ENCODE measurements around the gene C21orf91. TPM values are rescaled to one million over a fixed set of nuclear protein-coding genes. Genes with fewer than 3 reads are reported as not detected.

The C21orf91 gene
- total RNA-seq, 1 experiment from 2014 or later: 23.7 TPM

DNA sequence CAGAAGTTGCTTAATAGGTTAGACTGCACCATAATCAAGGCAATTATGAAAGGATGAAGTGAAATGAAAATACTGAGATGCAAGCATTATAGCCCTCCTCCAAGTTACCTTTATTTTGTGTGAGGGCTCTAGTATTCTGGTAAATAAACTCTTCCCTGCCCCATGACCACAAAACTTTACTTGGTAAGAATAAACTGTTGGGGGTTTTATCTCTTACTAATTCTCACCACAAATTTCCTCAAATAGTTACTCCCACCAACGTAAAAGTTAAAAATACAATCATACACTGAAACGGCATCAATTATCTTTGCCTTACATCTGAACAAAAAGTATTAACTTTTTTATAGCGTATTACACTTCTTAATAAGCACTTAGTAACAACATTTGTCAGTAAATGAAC lies 29.5 kb downstream of the C21orf91 start:
- DNase-seq: no peak
- Histone ChIP-seq H3K27me3 (no peaks in the 10 kb centered on the region), H3K9me3 (replicated peaks) (no peaks in the 10 kb centered on the region), H3K27ac (no peak overlapping the region), H3K4me1 (no peaks in the 10 kb centered on the region), H3K4me3 (no peak overlapping the region), H3K36me3 (peaks cover 38% of the 10 kb centered on the region)

DNA sequence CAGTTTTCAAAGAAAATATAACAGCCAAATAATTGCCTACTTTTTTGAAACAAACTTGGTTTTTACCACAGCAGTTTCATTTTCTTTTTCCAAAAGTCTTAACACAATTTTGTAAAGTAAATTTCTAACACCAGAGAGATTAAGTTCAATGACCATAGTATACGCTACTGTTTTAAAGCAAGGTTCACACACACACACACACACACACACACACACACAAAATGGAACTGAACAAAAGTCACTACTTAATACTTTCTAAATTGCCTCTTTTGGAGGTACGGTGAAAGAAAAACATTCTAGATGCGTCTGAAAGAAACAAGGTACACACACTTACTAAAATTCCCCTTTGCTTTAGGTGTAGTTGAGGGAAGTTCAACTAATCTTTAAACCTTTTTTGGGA lies 30.1 kb downstream of the C21orf91 start:
- H3K36me3 ChIP-seq: peaks cover 33% of the 10 kb centered on the region
- no peak for DNase-seq
- H3K27ac ChIP-seq: no peak overlapping the region
- no peak overlapping the region for H3K4me3 ChIP-seq
- no peaks in the 10 kb centered on the region for H3K9me3 ChIP-seq (replicated peaks)
- H3K4me1 ChIP-seq: no peaks in the 10 kb centered on the region
- no peaks in the 10 kb centered on the region for H3K27me3 ChIP-seq

DNA sequence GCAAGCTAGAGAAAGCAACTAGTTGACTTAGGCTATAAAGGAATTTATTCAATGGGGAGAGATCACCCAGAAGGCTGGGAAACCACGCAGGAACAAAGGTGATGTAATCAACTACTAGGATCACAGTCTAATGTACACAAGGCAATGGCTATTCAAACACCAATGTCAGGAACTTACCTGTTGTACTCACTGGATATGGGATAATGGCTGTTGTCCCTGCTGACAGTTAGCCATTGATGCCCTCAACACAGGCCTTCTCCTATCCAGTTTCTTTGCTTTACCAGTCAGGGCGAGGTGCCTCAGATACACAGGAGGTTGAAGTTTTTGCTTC lies 32.3 kb downstream of the C21orf91 start:
- peaks cover 18% of the 10 kb centered on the region for H3K36me3 ChIP-seq
- H3K4me1 ChIP-seq: no peaks in the 10 kb centered on the region
- no peak overlapping the region for H3K4me3 ChIP-seq
- no peaks in the 10 kb centered on the region for H3K27me3 ChIP-seq
- no peaks in the 10 kb centered on the region for H3K9me3 ChIP-seq (replicated peaks)
- no peak overlapping the region for H3K27ac ChIP-seq
- no peak for DNase-seq

GRCh38 chr21:17786071-17786850 lies 32.9 kb downstream of the C21orf91 start:
- no peaks in the 10 kb centered on the region for H3K9me3 ChIP-seq (replicated peaks)
- no peaks in the 10 kb centered on the region for H3K4me1 ChIP-seq
- H3K27me3 ChIP-seq: no peaks in the 10 kb centered on the region
- H3K36me3 ChIP-seq: peaks cover 16% of the 10 kb centered on the region
- no peak overlapping the region for H3K4me3 ChIP-seq
- DNase-seq: no peak
- no peak overlapping the region for H3K27ac ChIP-seq

GRCh38 chr21:17785403-17785788 lies 33.8 kb downstream of the C21orf91 start:
- Histone ChIP-seq H3K9me3 (replicated peaks) (no peaks in the 10 kb centered on the region), H3K4me3 (no peak overlapping the region), H3K36me3 (peaks cover 16% of the 10 kb centered on the region), H3K27ac (no peak overlapping the region), H3K27me3 (no peaks in the 10 kb centered on the region), H3K4me1 (no peaks in the 10 kb centered on the region)
- no peak for DNase-seq

GRCh38 chr21:17784604-17785402 lies 34.4 kb downstream of the C21orf91 start:
- no peak for DNase-seq
- Histone ChIP-seq H3K9me3 (replicated peaks) (no peaks in the 10 kb centered on the region), H3K36me3 (peaks cover 16% of the 10 kb centered on the region), H3K4me1 (no peaks in the 10 kb centered on the region), H3K27ac (no peak overlapping the region), H3K27me3 (no peaks in the 10 kb centered on the region), H3K4me3 (no peak overlapping the region)

- Histone ChIP-seq H3K27me3 (no peaks in the 10 kb centered on the region), H3K36me3 (peaks cover 16% of the 10 kb centered on the region), H3K27ac (no peak overlapping the region), H3K4me1 (no peaks in the 10 kb centered on the region), H3K9me3 (replicated peaks) (no peaks in the 10 kb centered on the region), H3K4me3 (no peak overlapping the region)
- no peak for DNase-seq
Observed at GRCh38 chr21:17784180-17784598, 35.0 kb downstream of the C21orf91 start.

GRCh38 chr21:17783481-17784179 lies 35.5 kb downstream of the C21orf91 start:
- Histone ChIP-seq H3K4me3 (no peak overlapping the region), H3K27me3 (no peaks in the 10 kb centered on the region), H3K4me1 (no peaks in the 10 kb centered on the region), H3K27ac (no peak overlapping the region), H3K9me3 (replicated peaks) (no peaks in the 10 kb centered on the region), H3K36me3 (peaks cover 16% of the 10 kb centered on the region)
- DNase-seq: no peak

DNA sequence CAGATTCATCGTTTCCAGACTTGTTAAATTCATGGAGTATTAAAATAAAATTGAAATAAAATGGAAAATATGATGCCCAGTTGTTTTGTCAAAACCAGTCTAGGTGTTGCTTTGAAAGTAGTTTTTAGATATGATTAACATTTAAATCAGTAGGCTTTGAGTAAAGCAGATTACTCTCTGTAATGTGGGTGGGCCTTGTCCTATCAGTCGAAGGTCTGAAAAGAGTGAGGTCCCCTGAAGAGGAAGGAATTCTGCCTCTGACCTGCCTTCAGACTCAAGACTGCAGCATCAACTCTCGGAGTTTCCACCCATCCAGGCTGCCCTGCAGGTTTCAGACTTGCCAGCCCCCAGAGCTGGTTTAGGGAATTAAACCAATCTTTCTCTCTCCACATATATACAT lies 36.2 kb downstream of the C21orf91 start:
- no peak overlapping the region for H3K27ac ChIP-seq
- H3K4me1 ChIP-seq: no peaks in the 10 kb centered on the region
- no peak overlapping the region for H3K4me3 ChIP-seq
- H3K36me3 ChIP-seq: peaks cover 16% of the 10 kb centered on the region
- H3K9me3 ChIP-seq (replicated peaks): no peaks in the 10 kb centered on the region
- no peaks in the 10 kb centered on the region for H3K27me3 ChIP-seq
- no peak for DNase-seq

DNA sequence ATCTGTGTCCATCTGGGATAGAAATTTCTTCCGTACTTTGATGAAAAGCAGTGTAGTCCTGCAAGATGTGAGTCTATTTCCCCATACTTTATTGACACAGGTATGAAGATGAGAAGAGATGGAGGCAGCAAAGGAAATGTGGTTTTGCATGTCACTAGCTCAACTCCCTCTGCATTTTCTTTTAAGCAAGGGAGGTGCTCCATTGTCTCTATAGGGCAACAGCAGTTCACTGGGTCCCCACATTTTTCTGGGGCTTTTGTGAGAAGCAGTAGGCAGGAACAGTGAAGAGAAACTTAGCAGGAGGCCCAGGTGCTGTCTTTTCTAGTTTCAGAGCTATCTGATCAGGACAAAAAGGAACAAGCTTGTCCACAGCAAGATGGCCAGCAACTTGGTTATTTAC lies 37.1 kb downstream of the C21orf91 start:
- Histone ChIP-seq H3K4me3 (no peak overlapping the region), H3K27ac (no peak overlapping the region), H3K27me3 (no peaks in the 10 kb centered on the region), H3K36me3 (peaks cover 15% of the 10 kb centered on the region), H3K4me1 (no peaks in the 10 kb centered on the region), H3K9me3 (replicated peaks) (no peaks in the 10 kb centered on the region)
- DNase-seq: no peak

DNA sequence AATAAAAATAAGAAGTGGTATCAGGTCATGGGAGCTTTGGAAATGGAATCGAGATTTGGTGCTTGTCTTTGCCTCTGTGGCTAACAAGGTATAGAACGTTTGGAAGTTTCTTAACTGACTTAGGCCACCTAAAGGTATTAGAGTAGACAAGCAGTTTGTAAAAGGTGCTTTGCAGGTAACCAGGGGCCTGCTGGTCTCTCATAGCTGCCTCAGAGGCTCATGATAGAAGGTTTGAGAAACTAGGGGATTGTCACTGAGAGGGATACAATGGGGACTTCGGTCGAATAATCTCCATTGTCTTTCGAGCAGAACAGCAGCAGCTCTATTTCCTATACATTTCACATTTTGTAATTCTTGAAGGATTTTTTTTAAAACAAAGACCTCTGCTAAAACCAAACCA lies 37.6 kb downstream of the C21orf91 start:
- no peak overlapping the region for H3K27ac ChIP-seq
- peaks cover 10% of the 10 kb centered on the region for H3K36me3 ChIP-seq
- H3K9me3 ChIP-seq (replicated peaks): no peaks in the 10 kb centered on the region
- H3K27me3 ChIP-seq: no peaks in the 10 kb centered on the region
- no peak overlapping the region for H3K4me3 ChIP-seq
- DNase-seq: no peak
- no peaks in the 10 kb centered on the region for H3K4me1 ChIP-seq

DNA sequence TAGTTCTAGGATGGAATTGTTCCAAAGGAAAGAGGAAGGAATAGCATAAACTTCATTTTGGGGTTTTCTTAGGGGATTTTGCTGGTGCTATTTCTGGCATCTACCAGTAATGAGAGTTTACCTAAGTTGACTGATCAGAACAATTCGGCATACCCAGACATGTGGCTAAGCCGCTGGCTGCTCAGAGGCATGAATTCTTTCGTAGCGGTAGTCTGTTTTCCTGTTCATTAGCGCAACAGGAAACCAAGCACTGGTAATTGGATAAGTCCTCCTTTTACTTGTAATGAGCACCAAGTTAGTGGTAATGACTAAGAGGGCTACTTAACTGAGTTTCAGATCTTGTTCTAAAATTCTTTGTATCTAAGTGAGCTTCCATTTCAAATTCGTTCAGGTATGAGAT lies 38.6 kb downstream of the C21orf91 start:
- no peak for DNase-seq
- Histone ChIP-seq H3K36me3 (peaks cover 3% of the 10 kb centered on the region; the same call in 1 of the 2 replicates), H3K9me3 (replicated peaks) (no peaks in the 10 kb centered on the region), H3K4me1 (no peaks in the 10 kb centered on the region), H3K27ac (no peak overlapping the region), H3K27me3 (no peaks in the 10 kb centered on the region), H3K4me3 (no peak overlapping the region)

GRCh38 chr21:17779980-17780379 lies 39.2 kb downstream of the C21orf91 start:
- no peak overlapping the region for H3K27ac ChIP-seq
- H3K4me3 ChIP-seq: no peak overlapping the region
- no peaks in the 10 kb centered on the region for H3K9me3 ChIP-seq (replicated peaks)
- H3K4me1 ChIP-seq: no peaks in the 10 kb centered on the region
- DNase-seq: no peak
- H3K27me3 ChIP-seq: no peaks in the 10 kb centered on the region
- H3K36me3 ChIP-seq: no peaks in the 10 kb centered on the region

GRCh38 chr21:17779496-17779895 lies 39.7 kb downstream of the C21orf91 start:
- H3K4me1 ChIP-seq: no peaks in the 10 kb centered on the region
- no peak overlapping the region for H3K4me3 ChIP-seq
- no peak overlapping the region for H3K27ac ChIP-seq
- no peaks in the 10 kb centered on the region for H3K36me3 ChIP-seq
- DNase-seq: no peak
- H3K9me3 ChIP-seq (replicated peaks): no peaks in the 10 kb centered on the region
- H3K27me3 ChIP-seq: no peaks in the 10 kb centered on the region

GRCh38 chr21:17777072-17777765 lies 41.9 kb downstream of the C21orf91 start:
- Histone ChIP-seq H3K9me3 (replicated peaks) (no peaks in the 10 kb centered on the region), H3K27me3 (no peaks in the 10 kb centered on the region), H3K4me3 (no peak overlapping the region), H3K36me3 (no peaks in the 10 kb centered on the region), H3K27ac (no peak overlapping the region), H3K4me1 (no peaks in the 10 kb centered on the region)
- DNase-seq: no peak

Measured in SJCRH30 (cell line).